ENCODE measurements around the gene SAMD14.

- no peak for TF ChIP-seq CTCF (IDR thresholded peaks at IDR 0.05)
- no peak for TF ChIP-seq EZH2 (IDR thresholded peaks at IDR 0.05; ENCODE audit: borderline replicate concordance, insufficient read depth, low read depth, low read length, poor library complexity, severe bottlenecking)
Observed at GRCh38 chr17:50122945-50123344, 7.0 kb downstream of the SAMD14 start.
